ENCODE results near the gene TSPAN3.

TSPAN3 gene

DNA sequence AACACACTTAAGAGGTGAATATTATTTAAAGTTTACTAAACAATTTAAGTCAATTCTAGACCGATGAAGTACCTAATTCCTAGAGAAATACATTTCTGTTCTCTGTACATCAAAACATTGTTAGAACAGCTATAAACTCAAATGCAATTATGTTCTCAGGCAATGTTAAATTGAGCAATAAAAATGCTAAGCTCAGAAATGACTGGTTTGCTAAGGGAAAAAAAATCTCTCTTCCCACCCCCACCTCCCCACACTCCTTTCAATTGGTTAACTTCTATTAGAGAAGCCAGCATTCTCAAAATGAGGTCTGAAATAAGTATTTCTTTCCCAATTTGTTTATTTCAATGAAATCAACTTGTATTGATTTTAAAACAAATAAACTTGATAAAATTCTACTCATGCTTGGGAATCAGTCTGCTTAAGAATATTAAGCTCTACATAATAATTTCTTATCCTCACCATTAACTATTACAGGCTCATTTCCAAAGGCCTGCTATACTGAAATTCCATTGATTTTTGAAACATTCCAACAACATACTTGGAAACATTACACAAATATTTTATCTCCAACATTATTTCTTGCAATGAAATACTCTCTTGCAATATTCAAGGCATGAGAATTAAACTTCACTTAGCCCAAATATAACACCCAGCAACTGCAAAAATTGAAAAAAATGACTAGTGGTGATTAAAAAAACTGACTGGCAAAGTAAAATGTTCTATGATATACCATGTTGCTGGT, 22.6 kb downstream of the TSPAN3 start:
- DNase-seq = no peak

DNA sequence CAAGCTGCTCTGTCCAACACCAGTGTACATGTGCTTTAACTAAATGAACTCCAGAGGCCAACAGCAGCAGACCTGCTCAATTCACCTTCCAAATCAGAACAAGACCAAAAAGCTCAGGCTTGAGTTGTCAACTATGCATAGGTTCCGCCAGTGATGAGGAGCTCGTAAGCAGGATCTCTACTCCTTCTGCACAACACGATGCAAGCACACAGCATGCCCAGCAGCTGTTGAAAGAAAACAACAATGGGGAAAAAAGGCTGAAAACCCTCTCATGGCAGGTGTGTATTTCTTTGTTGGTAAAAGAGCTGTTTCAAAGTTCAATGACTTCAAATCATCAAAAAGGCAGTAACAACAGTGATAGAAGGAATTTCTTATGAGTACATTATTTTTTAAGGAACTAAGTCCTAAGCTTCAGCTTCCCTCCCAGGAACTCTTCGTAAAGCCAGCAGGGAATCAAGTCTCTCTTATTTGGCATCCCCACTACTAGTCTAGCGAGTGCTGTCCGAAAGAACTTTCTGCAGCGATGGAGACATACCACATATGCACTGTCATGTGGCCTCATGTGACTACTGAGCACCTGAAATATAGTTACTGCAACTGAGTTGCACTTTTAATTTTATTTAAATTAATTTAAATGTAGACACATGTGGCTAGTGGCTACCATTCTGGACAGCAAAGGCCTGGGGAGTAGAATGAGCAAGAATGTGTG, 24.1 kb downstream of the TSPAN3 start:
- no peak for DNase-seq

DNA sequence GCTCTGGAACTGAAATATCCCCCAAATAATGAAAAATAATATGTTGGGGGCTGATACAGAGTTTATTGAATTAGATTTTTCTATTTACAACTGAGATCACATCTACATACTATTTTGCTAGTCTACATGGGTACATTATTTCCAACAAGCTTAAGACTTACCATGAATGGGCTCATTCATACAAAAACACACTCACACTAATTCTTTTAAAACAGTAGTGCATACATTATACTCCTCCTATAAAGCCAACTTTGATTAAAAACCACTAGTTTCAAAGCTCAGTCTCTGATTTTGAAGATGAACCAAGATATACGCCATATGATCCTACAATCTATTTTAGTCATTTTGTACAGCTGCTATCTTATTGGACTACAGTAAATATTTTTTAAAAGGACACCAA, 24.9 kb downstream of the TSPAN3 start:
- no peak for DNase-seq

DNA sequence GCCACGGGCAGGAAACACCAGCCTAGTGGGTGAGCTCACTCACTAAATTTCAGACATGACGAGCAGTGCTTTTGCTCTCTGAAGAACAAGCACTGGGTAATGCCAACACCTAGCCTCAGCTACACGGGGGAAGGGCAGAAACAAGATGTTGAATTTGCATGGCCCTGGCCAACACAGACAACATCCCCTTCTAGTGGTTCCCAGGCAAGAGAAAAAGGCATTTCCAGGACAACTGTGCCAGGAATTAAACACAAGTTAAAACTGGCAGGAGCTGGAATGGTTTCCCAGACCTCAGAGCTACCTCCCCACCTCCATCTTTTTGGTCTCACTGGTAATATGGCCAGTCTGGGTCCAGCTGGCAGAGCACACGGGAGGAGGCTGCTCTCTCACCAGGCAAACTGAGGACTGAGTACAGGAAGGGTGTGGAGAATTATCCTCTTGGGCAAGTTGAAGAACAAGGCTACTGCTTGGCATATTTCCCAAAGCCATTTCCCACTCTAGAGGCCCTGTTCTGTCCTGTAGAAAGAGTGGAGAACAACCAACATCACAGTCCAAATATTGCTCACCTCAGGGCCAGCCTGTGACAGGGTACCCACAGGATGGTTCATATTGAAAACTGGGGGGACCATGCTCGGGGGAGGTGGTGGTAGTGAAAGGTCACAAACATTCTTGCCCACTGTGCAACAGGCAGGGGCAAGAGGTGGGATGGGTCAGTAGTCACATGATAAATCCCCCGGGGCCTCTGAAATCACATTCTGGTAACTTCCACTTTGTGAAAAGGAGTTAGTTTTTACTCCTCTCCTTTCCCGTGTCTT, 26.5 kb downstream of the TSPAN3 start:
- DNase-seq = no peak

DNA sequence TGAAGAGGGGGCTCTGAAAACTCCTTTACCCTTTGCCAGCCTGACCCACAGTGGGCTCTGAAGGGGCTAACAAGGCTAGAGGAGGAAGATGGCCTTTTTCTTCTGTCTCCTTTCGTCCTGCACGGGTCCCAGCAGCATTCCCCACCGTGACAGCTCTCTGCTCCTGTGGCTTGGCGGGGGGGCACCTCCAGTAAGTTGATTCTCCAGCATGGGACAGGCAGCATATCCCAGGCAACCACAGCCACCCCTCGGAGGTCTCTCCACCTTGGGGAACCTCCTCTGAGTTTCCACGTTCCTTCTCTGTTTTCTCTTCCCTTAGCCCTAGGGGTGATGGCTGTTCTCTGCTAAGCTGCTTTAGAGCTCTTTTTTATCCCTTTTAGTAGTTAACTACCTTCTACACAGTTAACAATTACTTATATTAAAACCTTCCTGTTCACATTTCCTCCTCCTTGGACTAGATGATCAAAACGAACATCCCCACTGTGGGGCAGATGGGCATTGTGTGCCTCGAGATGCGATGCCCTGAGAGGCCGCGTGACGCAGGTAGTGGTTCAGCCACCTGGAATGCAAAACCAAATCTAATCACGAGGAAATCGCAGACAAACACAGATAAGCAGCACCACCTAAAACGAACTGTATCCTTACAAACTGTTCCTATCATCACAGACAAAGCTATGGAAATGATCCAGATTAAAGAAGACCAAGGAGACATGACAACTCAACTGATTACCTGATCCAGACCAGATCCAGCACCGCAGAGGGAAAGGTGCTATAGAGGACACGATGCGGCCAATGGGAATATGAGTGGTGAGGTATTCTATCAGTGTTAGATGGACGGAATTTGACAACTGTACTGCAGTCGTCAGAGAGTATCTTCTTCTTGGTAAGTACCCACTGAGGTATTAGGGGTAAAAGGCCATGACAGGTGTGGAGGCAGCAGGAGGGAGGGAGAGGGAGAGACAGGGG, 27.7 kb downstream of the TSPAN3 start:
- no peak for DNase-seq

DNA sequence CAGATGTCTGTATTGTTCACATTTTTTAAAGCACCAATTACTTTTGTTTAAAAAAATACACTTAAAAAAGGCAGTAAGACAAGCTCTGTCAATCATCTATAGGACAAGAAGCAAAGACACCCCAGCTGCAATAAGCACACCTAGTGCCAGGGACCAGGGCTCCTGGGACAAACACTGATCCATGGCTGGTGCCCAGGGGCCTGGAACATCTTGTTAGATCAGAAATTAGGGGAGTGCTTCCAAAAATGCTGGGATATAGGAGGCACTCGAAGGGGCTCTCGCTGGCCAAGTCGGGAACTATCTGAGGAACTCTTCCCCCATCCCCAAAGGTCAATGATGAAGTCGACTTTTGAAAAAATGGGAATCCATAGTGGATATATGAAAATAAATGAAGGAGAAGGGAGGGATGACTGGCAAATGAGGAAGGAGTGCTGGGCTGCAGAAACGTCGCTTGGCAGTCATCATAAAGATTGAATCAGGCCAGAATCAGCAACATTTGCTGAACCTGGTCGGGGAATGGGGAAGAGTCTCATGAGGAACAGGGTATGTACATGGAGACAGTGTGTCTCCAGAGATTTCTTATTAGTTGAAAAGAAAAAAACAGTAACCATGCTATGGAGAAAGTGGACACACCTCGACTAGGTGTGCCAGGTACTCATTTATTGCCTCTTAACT, 28.5 kb downstream of the TSPAN3 start:
- no peak for DNase-seq

DNA sequence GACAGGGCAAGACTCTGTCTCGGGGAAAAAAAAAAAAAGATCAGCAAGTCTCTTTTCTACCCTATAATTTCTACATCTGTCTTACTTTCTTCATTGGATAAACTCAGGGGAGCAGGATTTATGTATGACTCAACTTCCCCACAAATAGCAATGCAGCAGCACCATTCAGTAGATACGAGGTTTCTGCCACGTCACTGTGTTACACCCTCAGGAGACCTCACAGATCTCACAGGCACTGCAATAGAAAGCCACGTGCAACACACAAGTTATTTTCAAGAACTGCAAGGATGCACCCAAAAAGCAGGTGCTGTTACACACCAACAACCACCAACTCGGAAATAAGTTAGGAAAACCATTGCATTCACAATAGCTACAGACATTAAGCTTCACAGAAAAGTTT, 30.2 kb downstream of the TSPAN3 start:
- DNase-seq = no peak

DNA sequence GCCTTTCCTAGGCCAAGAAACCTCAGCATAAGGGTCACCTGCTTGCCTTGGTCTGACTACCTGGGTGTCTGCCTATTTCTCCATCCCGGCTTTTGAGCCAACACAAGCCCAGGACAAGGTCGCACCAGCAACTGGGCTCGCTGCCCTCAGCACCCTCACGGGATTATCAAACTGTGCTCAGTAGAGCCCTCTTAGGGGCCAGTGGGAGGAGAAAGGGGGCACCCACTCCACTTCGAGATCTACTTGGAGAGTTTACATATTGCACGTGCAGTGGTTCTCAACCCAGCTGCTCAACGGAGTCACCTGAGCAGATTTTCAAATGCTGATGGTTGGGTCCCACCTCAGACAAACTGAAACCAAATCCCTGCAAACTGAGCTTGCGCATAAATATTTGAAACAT, 31.1 kb downstream of the TSPAN3 start:
- DNase-seq = no peak

DNA sequence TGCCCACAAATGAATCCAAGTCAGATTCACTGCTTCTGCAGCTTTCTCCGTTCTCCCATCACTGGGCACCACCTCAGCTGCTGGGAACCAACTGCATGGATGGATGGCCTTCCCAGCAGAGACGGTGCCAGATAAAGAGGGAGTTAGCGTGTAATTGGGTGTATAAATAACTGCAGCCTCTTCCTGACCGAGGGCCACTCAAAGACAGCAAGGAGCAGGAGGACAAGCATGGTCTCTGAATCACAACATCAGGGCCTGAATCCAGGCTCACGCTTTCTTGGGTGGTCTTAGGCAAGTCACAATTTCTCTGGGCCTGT, 31.7 kb downstream of the TSPAN3 start:
- DNase-seq = no peak

DNA sequence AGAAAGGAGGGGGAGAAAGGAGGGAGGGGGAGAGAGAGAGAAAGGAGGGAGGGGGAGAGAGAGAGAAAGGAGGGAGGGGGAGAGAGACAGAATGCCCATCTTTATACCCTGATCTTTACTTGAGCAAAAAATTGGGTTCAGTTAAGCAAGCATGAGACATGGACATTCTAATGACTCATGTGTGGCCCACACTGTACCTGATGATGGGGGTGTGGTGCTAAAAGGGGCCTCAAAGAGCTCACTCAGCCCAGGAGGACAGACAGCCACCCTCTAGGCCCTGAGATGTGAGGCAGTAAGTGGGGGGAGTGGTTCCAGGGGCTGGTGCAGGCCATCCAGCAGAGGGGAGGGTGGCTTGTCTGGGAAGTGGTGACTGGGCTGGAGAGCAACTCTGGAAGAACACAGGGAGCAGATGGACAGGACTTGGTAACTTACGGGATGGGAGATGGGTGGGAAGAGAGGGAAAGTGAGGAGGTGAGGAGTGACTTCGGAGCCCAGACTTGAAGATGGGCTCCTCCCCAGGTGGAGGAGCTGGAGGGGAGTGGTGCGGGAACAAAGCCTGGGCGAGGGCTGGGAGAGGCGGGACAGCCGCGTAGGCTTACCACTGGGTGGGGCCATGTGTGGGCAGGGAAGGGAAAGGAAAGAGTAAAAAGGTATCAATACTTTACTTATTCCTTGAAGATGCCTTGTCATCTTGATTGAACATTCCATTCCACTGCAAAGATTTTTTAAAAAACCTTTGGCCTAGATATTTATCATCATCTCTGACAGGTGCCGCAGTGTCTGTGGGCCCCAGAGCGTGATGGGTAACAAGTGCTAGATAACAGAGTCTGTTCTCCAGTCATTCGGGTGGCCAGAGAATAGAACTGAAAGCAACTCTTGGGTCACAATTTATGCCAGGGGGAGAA, 32.3 kb downstream of the TSPAN3 start:
- no peak for DNase-seq

DNA sequence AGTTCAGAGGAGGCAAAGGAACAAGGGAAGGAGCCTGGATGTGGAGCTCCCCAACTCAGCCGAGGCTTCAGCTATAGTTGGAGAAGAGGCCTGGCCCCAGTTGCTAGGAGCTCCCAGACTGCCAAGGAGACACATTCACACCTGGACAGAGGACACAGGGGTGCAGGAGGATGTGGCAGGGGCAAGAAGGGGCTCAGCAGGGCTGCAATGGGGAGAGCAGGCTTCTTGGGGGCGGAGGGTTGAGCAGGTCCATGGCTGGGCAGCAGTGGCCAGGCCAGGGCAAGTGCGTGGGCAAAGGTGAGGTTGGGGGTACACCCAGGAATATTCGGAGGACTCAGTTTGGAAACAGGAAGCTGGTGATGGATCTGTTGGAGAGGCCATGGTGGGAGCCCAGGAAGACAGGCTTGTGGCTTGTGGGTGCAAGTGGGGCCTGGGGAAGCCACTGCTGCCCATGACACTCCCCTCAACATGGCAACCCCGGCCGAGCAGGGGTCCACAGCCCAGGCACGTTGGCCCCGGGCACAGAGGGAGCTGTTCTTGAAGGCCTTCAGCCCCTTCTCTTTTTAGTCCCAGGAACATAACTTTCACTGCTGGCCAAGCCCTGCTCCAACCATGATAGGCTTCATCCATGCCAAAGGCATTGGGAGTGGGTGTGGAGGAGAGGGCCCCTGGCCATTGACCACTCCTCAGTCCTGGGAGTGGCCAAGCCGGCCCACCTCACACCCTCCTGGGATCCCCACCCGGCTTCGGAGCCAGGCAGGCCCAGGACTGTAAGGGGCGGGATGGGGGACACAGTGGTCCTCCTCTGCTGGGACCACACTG, 33.3 kb downstream of the TSPAN3 start:
- no peak for DNase-seq

DNA sequence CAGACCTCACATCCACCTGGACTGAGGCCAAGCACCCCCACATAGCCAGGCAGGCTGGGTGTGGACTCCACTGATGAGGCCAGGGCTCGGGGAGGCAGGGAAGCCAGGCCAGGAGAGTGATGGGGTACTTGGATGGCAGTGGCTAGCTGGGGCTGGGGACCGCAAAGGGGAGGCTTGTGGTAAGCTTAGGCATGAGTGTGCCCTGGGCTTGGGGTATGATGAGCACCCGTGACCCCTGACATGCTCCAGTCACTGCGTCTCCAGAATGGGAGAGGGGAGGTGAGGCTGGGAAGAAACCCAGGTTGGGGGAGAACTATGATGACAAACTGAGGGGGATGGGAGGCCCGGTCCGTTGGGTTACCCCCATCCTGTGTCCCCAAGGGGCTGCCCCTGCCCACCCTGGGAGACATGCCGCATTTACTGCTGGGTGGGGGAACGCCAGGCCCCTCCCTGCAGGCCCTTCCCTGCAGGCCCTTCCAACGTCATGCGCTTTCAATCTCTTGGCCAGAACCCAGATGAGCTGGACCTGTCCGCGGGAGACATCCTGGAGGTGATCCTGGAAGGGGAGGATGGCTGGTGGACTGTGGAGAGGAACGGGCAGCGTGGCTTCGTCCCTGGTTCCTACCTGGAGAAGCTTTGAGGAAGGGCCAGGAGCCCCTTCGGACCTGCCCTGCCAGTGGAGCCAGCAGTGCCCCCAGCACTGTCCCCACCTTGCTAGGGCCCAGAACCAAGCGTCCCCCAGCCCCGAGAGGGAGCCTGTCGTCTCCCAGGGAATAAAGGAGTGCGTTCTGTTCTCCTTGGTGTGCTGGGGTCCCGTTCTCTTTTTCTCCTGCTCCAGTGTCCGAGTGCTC, 34.1 kb downstream of the TSPAN3 start:
- DNase-seq = no peak

DNA sequence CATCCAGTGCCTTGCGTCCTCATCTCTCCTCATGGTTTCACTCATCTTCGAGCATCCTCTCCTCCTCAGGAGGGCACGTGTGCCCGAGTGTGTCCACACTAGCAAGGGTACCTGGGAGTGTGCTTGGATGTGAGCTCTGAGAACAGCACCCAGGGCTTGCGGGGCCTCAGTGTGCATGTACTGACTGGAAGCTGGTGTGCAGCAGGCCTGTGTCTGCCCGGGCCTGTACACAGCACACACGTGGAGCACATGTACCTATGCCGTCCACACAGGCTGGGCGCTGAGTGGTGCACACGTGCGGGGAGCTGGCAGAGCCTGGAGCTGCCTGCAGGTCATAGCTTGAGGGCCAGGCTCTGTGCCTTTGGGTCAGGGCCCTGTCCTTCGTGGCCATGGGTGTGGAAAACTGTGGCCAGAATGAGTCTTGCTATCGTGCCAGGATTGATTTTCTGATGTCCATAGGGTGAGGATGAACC, 34.9 kb downstream of the TSPAN3 start:
- DNase-seq = no peak

DNA sequence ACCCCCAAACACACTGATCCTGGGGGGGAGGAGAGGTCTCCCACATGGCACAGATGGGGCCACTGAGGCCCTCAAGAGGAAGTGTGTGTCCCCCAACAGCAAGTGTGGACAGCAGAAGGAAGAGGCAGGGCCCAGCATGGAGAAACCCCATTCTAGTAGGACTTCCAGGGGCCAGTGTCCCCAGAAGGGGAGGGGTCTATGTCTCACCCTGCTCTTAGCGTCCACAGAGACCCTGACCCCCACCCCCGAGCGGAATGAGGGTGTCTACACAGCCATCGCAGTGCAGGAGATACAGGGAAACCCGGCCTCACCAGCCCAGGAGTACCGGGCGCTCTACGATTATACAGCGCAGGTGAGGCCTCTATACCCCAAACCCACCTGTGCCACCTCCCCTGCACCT, 35.3 kb downstream of the TSPAN3 start:
- no peak for DNase-seq

DNA sequence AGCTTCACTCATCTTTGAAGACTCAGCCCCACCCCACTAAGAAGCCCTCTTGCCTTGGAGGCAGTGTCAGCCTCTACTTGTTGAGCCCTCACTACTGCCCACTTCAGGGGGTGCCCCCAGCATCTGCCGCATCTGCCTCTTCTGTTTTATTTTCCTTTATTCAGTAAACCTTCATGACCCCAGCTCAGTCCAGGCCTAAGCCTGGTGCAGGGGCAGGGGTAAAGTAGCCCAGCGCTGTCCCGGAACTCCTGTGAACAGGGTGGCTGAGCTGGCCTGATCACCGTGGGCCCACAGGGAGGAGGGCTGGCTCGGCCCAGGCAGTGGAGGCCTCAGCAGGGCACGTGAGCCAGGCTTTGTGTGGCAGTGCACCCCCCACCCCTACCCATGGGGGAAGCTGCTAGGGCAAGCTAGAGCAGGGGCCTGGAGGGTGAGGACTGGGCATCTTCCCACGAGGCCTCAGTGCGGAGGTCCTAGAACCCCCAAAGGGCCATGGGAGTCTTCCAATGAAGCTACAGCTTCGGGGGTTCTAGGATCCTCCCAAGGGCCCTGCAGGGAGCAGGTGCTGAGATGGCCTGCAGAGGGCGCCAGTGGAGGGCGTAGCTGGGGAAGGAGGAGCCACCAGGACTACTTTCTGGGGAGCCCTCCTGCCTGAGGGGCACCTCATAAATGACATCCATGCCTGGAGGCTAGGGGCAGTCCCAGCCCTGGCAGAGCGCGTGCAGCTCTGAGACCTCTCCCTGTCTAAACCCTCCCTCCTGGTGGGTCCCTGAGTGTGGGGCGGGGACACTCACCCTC, 36.0 kb downstream of the TSPAN3 start:
- DNase-seq = peak; percentile 7

DNA sequence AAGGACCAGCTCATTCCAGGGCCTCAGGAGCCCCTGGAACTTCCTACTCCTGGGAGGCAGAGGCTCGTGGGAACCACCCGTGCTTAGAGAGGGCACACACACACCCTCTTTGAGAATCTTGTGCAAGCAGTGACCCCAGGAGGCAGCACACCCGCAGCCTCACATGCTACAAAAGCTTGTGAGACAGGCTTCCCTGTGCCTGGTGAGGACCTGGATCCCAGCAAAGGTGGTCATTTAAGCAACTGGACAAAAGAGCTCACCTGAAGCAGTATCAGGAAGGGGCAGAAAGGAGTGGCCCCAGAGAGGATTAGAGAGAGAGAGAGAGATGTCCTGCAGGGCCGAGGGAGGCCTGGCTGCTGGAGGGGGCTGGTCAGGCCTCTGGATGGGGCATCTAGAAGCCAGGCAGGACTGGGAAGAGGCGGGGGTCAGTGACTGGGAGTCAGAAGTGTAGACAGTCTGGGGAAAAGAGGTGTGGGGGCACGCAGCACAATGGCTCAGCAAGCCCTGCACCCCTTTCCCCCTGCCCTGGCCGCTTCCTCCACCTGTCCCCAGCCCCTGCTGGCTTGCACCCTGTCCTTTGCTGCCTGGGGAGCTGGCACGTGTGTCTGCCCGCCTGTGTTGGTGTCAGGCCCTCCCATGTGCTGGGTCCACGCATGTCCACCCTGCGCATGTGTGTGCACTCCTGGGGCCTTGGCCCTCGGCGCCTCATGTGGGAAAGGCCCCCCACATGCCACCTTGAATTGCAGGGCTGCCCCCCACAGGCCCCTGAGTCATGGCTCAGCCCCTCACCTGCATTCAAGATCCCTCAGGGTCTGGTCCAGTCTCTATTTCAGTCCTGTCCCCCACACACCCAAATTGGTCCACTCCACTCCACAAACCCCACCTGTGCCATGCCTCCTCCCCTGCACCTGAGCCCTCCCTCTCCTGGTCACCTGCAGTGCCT, 36.9 kb downstream of the TSPAN3 start:
- DNase-seq = no peak

DNA sequence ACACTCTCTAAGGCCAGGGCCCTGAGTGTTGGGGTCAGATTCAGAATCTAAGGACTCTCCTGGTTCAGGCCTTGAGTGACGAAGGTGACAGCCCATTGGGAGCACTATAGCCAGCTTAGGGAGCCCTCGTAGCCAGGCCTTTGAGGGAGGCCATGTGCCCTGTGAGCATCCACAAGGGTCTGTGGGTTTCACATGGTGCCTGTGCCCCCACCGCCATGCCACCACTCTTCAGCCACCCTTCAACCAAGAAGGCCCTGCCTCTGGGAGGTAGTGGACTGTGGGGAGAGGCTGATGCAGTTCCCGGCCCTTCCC, 37.5 kb downstream of the TSPAN3 start:
- DNase-seq = no peak
